Astrocyte (in vitro differentiated cells and primary cell): Measurements from ENCODE around the gene VWA1. TPM values are rescaled to one million over a fixed set of nuclear protein-coding genes. Genes with fewer than 3 reads are reported as not detected.
"Not testable (repeated sequence)": the region's sequence is repeated elsewhere in the genome, so short reads cannot be mapped to it uniquely, and the experiment has no call there.

ENCODE experiments used
- DNase-seq: peaks from one replicate; pipeline ENCODE4 v3.0.0-alpha.2; 2010; ENCODE audit warnings: low read depth
- FAIRE-seq: peaks from 2 replicates; lab custom pipeline; 2011; peaks lifted over from hg19 to GRCh38; lab: Jason Lieb, UNC
- H2AFZ ChIP-seq: 2 replicates; pipeline ENCODE4 v1.6.0; 2012; ENCODE audit warnings: low read depth, low read length, inconsistent platforms
- H3K27ac ChIP-seq: 2 replicates; pipeline ENCODE4 v1.5.1; 2011; ENCODE audit warnings: low read depth, low read length, inconsistent platforms
- H3K27me3 ChIP-seq: 2 replicates; pipeline ENCODE4 v1.6.0; 2011; ENCODE audit warnings: low read length, inconsistent platforms; ENCODE audit not compliant: insufficient read depth
- H3K36me3 ChIP-seq: 2 replicates; pipeline ENCODE4 v1.5.1; 2011; ENCODE audit warnings: low read length, inconsistent platforms; ENCODE audit not compliant: insufficient read depth
- H3K4me1 ChIP-seq: 2 replicates; pipeline ENCODE4 v1.5.1; 2011; ENCODE audit warnings: low read length, inconsistent platforms; ENCODE audit not compliant: insufficient read depth
- H3K4me2 ChIP-seq: 2 replicates; pipeline ENCODE4 v1.6.0; 2012; ENCODE audit warnings: low read length, inconsistent platforms
- H3K4me3 ChIP-seq: 2 replicates; pipeline ENCODE4 v1.5.1; 2011; ENCODE audit warnings: low read depth, mild to moderate bottlenecking, low read length, inconsistent platforms; ENCODE audit not compliant: insufficient read depth
- H3K79me2 ChIP-seq: 2 replicates; pipeline ENCODE4 v1.6.0; 2012; ENCODE audit warnings: mild to moderate bottlenecking, low read length, inconsistent platforms; ENCODE audit not compliant: insufficient read depth
- H3K9ac ChIP-seq: 2 replicates; pipeline ENCODE4 v1.6.0; 2012; ENCODE audit warnings: mild to moderate bottlenecking, low read length, inconsistent platforms
- H3K9me3 ChIP-seq: 2 replicates; pipeline ENCODE4 v1.5.1; 2012; ENCODE audit warnings: low read depth, mild to moderate bottlenecking, low read length, inconsistent platforms; ENCODE audit not compliant: insufficient read depth
- H4K20me1 ChIP-seq: 2 replicates; pipeline ENCODE4 v1.6.0; 2012; ENCODE audit warnings: low read length, inconsistent platforms; ENCODE audit not compliant: insufficient read depth
- H3K27ac Mint-ChIP-seq: one replicate; pipeline ENCODE4 v1.8.0; 2021; ENCODE audit warnings: mild to moderate bottlenecking, mixed read lengths; ENCODE audit not compliant: unreplicated experiment
- H3K27me3 Mint-ChIP-seq: one replicate; pipeline ENCODE4 v1.8.0; 2021; ENCODE audit warnings: low read depth, mixed read lengths; ENCODE audit not compliant: unreplicated experiment
- H3K36me3 Mint-ChIP-seq: one replicate; pipeline ENCODE4 v1.8.0; 2021; ENCODE audit warnings: low read depth, mixed read lengths; ENCODE audit not compliant: unreplicated experiment
- H3K4me1 Mint-ChIP-seq: one replicate; pipeline ENCODE4 v1.8.0; 2021; ENCODE audit warnings: low read depth, mixed read lengths; ENCODE audit not compliant: unreplicated experiment
- H3K4me3 Mint-ChIP-seq: one replicate; pipeline ENCODE4 v1.8.0; 2021; ENCODE audit warnings: mild to moderate bottlenecking, moderate library complexity, mixed read lengths; ENCODE audit not compliant: unreplicated experiment
- H3K9me3 Mint-ChIP-seq: one replicate; pipeline ENCODE4 v1.8.0; 2021; ENCODE audit warnings: mild to moderate bottlenecking, mixed read lengths; ENCODE audit not compliant: unreplicated experiment
- CTCF ChIP-seq: IDR thresholded peaks from 2 replicates; pipeline ENCODE4 v1.5.1; 2011; ENCODE audit warnings: low read depth, mild to moderate bottlenecking, inconsistent platforms, low read length, moderate library complexity; ENCODE audit not compliant: insufficient read depth
- EZH2 ChIP-seq: IDR thresholded peaks from 2 replicates; pipeline ENCODE4 v1.6.1; 2012; ENCODE audit warnings: mild to moderate bottlenecking, low read length, inconsistent platforms; ENCODE audit not compliant: insufficient read depth
- total RNA-seq: library from RNA; stranded (reverse); gene quantifications from 2 replicates; pipeline ENCODE4 v1.2.1, GENCODE V29; 2021

The VWA1 gene
- total RNA-seq, 1 donor from 2014 or later, result 60.4 TPM

- Mint-ChIP-seq H3K9me3 (no peaks in the 10 kb centered on the region), H3K4me1 (no peaks in the 10 kb centered on the region), H3K36me3 (no peaks in the 10 kb centered on the region), H3K4me3 (no peak overlapping the region), H3K27me3 (peaks cover 5% of the 10 kb centered on the region), H3K27ac (no peak overlapping the region)
- Histone ChIP-seq H3K36me3 (no peaks in the 10 kb centered on the region), H3K79me2 (no peaks in the 10 kb centered on the region), H3K27ac (no peak overlapping the region), H3K4me1 (no peaks in the 10 kb centered on the region), H3K4me3 (no peak overlapping the region), H4K20me1 (no peaks in the 10 kb centered on the region), H3K9me3 (no peaks in the 10 kb centered on the region), H3K27me3 (no peaks in the 10 kb centered on the region), H3K9ac (no peak overlapping the region), H3K4me2 (no peak overlapping the region), H2AFZ (no peak overlapping the region)
- no peak for FAIRE-seq
- no peak for DNase-seq
- no peak for TF ChIP-seq EZH2
- no peak for TF ChIP-seq CTCF
Observed at GRCh38 chr1:1455366-1455884, 19.9 kb downstream of the VWA1 start.

GRCh38 chr1:1455934-1456333 lies 20.4 kb downstream of the VWA1 start:
- not testable (repeated sequence) for H3K79me2 ChIP-seq, H3K27me3 Mint-ChIP-seq, H4K20me1 ChIP-seq, H3K27ac ChIP-seq, H3K4me2 ChIP-seq, H3K4me1 ChIP-seq, FAIRE-seq, H3K27ac Mint-ChIP-seq, H3K4me3 ChIP-seq, H3K4me1 Mint-ChIP-seq, DNase-seq, H3K36me3 ChIP-seq, H3K36me3 Mint-ChIP-seq, H3K9me3 ChIP-seq, H3K9me3 Mint-ChIP-seq, H3K4me3 Mint-ChIP-seq, H3K9ac ChIP-seq, H3K27me3 ChIP-seq, H2AFZ ChIP-seq

GRCh38 chr1:1456683-1457255 lies 21.3 kb downstream of the VWA1 start:
- not testable (repeated sequence) for H3K9me3 Mint-ChIP-seq, H3K27me3 Mint-ChIP-seq

GRCh38 chr1:1459156-1459555 lies 23.7 kb downstream of the VWA1 start:
- H3K4me1 Mint-ChIP-seq, H3K27me3 ChIP-seq: not testable (repeated sequence)

More at GRCh38 chr1:1456683-1457255, 21.3 kb downstream of the VWA1 start:
- not testable (repeated sequence) for H3K9ac ChIP-seq, H3K79me2 ChIP-seq, H3K4me1 Mint-ChIP-seq, H3K36me3 Mint-ChIP-seq, H3K27ac ChIP-seq, H2AFZ ChIP-seq, H3K4me2 ChIP-seq, H3K27ac Mint-ChIP-seq, H3K4me3 ChIP-seq, H3K9me3 ChIP-seq, DNase-seq, H3K27me3 ChIP-seq, H3K36me3 ChIP-seq, H3K4me3 Mint-ChIP-seq, FAIRE-seq, H4K20me1 ChIP-seq, H3K4me1 ChIP-seq

GRCh38 chr1:1459711-1460110 lies 24.2 kb downstream of the VWA1 start:
- H3K9me3 Mint-ChIP-seq, H3K9ac ChIP-seq, H3K4me2 ChIP-seq, H3K27me3 Mint-ChIP-seq, H3K4me3 Mint-ChIP-seq, H3K36me3 ChIP-seq, H3K36me3 Mint-ChIP-seq, H3K27me3 ChIP-seq, DNase-seq, FAIRE-seq, H3K9me3 ChIP-seq, H3K4me1 Mint-ChIP-seq, H2AFZ ChIP-seq, H3K4me3 ChIP-seq, H4K20me1 ChIP-seq, H3K4me1 ChIP-seq, H3K27ac ChIP-seq, H3K79me2 ChIP-seq, H3K27ac Mint-ChIP-seq: not testable (repeated sequence)

More at GRCh38 chr1:1459156-1459555, 23.7 kb downstream of the VWA1 start:
- H3K79me2 ChIP-seq, H3K9me3 ChIP-seq, H3K4me3 Mint-ChIP-seq, H3K27ac ChIP-seq, H3K36me3 ChIP-seq, FAIRE-seq, H3K4me2 ChIP-seq, H3K4me3 ChIP-seq, H3K27me3 Mint-ChIP-seq, H3K4me1 ChIP-seq, H3K36me3 Mint-ChIP-seq, H4K20me1 ChIP-seq, H3K9ac ChIP-seq, DNase-seq, H3K9me3 Mint-ChIP-seq, H3K27ac Mint-ChIP-seq, H2AFZ ChIP-seq: not testable (repeated sequence)
